ENCODE results near the gene CALCOCO1. TPM values are rescaled to one million over a fixed set of nuclear protein-coding genes. Genes with fewer than 3 reads are reported as not detected.

CALCOCO1 gene
- total and polyA plus RNA-seq, 2 of the 8 experiments (the other 6 are each of a cell fraction or from before 2014, with no cell fraction given), result 20.3 to 39.3 TPM

GRCh38 chr12:53737093-53737808 is 10.0 kb upstream of the CALCOCO1 start (continued):
- TF ChIP-seq, protein P1, sequence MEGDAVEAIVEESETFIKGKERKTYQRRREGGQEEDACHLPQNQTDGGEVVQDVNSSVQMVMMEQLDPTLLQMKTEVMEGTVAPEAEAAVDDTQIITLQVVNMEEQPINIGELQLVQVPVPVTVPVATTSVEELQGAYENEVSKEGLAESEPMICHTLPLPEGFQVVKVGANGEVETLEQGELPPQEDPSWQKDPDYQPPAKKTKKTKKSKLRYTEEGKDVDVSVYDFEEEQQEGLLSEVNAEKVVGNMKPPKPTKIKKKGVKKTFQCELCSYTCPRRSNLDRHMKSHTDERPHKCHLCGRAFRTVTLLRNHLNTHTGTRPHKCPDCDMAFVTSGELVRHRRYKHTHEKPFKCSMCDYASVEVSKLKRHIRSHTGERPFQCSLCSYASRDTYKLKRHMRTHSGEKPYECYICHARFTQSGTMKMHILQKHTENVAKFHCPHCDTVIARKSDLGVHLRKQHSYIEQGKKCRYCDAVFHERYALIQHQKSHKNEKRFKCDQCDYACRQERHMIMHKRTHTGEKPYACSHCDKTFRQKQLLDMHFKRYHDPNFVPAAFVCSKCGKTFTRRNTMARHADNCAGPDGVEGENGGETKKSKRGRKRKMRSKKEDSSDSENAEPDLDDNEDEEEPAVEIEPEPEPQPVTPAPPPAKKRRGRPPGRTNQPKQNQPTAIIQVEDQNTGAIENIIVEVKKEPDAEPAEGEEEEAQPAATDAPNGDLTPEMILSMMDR (IDR thresholded peaks at IDR 0.05; ENCODE audit: control extremely low read depth in 1 of 3, insufficient read depth in 1 of 3, low read depth in 1 of 3, low read length in 3 of 3), result no peak
